Trophoblast cell (in vitro differentiated cells and primary cell): ENCODE data around the gene PDGFC.

Experiments
- DNase-seq, 2 donors: peaks; one replicate each; pipeline ENCODE4 v3.0.0-alpha.2; 2016
- H2AFZ ChIP-seq: 2 replicates; pipeline ENCODE4 v1.6.1; 2013; ENCODE audit warnings: low read length, moderate library complexity, mild to moderate bottlenecking; ENCODE audit not compliant: insufficient read depth, poor library complexity
- H2AK5ac ChIP-seq: 2 replicates; pipeline ENCODE4 v1.6.1; 2013; ENCODE audit warnings: mild to moderate bottlenecking, low read length
- H2BK120ac ChIP-seq: 2 replicates; pipeline ENCODE4 v1.6.1; 2013; ENCODE audit warnings: low read length, mild to moderate bottlenecking, moderate library complexity; ENCODE audit not compliant: insufficient read depth, poor library complexity
- H2BK12ac ChIP-seq: 2 replicates; pipeline ENCODE4 v1.6.1; 2013; ENCODE audit warnings: mild to moderate bottlenecking, low read length, moderate library complexity
- H2BK5ac ChIP-seq: 2 replicates; pipeline ENCODE4 v1.6.1; 2013; ENCODE audit warnings: low read length, low read depth, moderate library complexity, mild to moderate bottlenecking; ENCODE audit not compliant: poor library complexity
- H3K14ac ChIP-seq: 2 replicates; pipeline ENCODE4 v1.6.1; 2013; ENCODE audit warnings: mild to moderate bottlenecking, low read length
- H3K18ac ChIP-seq: 2 replicates; pipeline ENCODE4 v1.6.1; 2013; ENCODE audit warnings: mild to moderate bottlenecking, low read length
- H3K23ac ChIP-seq: 2 replicates; pipeline ENCODE4 v1.6.1; 2013; ENCODE audit warnings: low read length
- H3K27ac ChIP-seq: 2 replicates; pipeline ENCODE4 v1.5.1; 2013; ENCODE audit warnings: low read depth, mild to moderate bottlenecking, inconsistent platforms, low read length, moderate library complexity
- H3K27me3 ChIP-seq: 2 replicates; pipeline ENCODE4 v1.6.1; 2013; ENCODE audit warnings: inconsistent platforms, mild to moderate bottlenecking, low read length, moderate library complexity; ENCODE audit not compliant: insufficient read depth
- H3K36me3 ChIP-seq, 2 experiments: 1 replicate in 1 of 2; 2 replicates in 1 of 2; pipeline ENCODE4 v1.6.1; 2013; ENCODE audit warnings: low read length in 2 of 2, mild to moderate bottlenecking in 2 of 2, moderate library complexity in 1 of 2; ENCODE audit not compliant: insufficient read depth in 2 of 2, control insufficient read depth in 1 of 2
- H3K4ac ChIP-seq: 2 replicates; pipeline ENCODE4 v1.6.1; 2013; ENCODE audit warnings: low read depth, mild to moderate bottlenecking, low read length, moderate library complexity
- H3K4me1 ChIP-seq, 2 experiments: 1 replicate in 1 of 2; 2 replicates in 1 of 2; pipeline ENCODE4 v1.6.1; 2013; ENCODE audit warnings: low read length in 2 of 2, mild to moderate bottlenecking in 2 of 2, moderate library complexity in 1 of 2; ENCODE audit not compliant: insufficient read depth in 2 of 2, control insufficient read depth in 1 of 2
- H3K4me2 ChIP-seq: 2 replicates; pipeline ENCODE4 v1.6.1; 2013; ENCODE audit warnings: inconsistent platforms, mild to moderate bottlenecking, low read length, moderate library complexity
- H3K4me3 ChIP-seq: 2 replicates; pipeline ENCODE4 v1.5.1; 2013; ENCODE audit warnings: mild to moderate bottlenecking, low read depth, low read length, inconsistent platforms
- H3K79me1 ChIP-seq: one replicate; pipeline ENCODE4 v1.6.1; 2013; ENCODE audit warnings: low read length
- H3K79me2 ChIP-seq: 2 replicates; pipeline ENCODE4 v1.6.1; 2013; ENCODE audit warnings: low read length, mild to moderate bottlenecking; ENCODE audit not compliant: control insufficient read depth, insufficient read depth, poor library complexity
- H3K9ac ChIP-seq: 2 replicates; pipeline ENCODE4 v1.6.1; 2013; ENCODE audit warnings: mild to moderate bottlenecking, low read length
- H3K9me3 ChIP-seq: 2 replicates; pipeline ENCODE4 v1.6.1; 2013; ENCODE audit warnings: low read depth, mild to moderate bottlenecking, control low read depth, inconsistent platforms, low read length; ENCODE audit not compliant: insufficient read depth
- H4K12ac ChIP-seq: 2 replicates; pipeline ENCODE4 v1.6.1; 2013; ENCODE audit warnings: low read depth, mild to moderate bottlenecking, low read length, moderate library complexity
- H4K8ac ChIP-seq: 2 replicates; pipeline ENCODE4 v1.6.1; 2013; ENCODE audit warnings: low read depth, mild to moderate bottlenecking, low read length, moderate library complexity
- H4K91ac ChIP-seq: one replicate; pipeline ENCODE4 v1.6.1; 2013; ENCODE audit warnings: low read depth, mild to moderate bottlenecking, low read length, moderate library complexity
- WGBS: extraction: QIAGEN DNeasy Blood & Tissue Kit; methylation state at CpG from one replicate; pipeline ENCODE4 v1.1.7; 2013; ENCODE audit warnings: missing lambda C conversion rate; ENCODE audit not compliant: insufficient read length, insufficient coverage; ENCODE audit errors: extremely low coverage; 5-methylcytosine and 5-hydroxymethylcytosine counted together

Gene PDGFC

DNA sequence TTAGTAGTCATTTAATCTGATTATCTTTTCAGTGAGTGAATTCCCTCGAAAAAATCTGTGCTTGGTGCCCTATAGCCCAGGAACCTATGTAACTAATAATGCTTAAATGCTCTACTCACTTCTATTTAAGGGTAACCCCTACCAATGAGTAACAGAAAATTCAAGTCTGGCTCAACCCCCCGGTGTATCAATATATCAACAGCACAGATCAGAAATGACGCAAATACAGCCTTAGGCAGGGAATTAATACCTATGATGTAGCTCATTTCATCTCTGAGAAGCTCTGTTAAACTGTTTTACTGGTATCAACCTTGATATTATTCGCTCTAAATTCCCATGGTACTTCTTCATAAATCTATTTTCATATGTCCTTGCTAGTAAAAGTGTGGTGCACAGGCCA, 28.6 kb downstream of the PDGFC start:
- no peak overlapping the region for H3K18ac ChIP-seq
- H4K8ac ChIP-seq = no peak overlapping the region
- no peak overlapping the region for H2AK5ac ChIP-seq
- no peaks in the 10 kb centered on the region for H3K36me3 ChIP-seq
- no peak overlapping the region for H4K91ac ChIP-seq
- H3K4me1 ChIP-seq = no peaks in the 10 kb centered on the region
- H3K9me3 ChIP-seq = no peaks in the 10 kb centered on the region
- no peak overlapping the region for H3K27ac ChIP-seq
- no peak overlapping the region for H3K9ac ChIP-seq
- peaks cover 1% of the 10 kb centered on the region for H3K79me1 ChIP-seq
- no peak overlapping the region for H4K12ac ChIP-seq
- H3K4ac ChIP-seq = no peak overlapping the region
- no peak overlapping the region for H2BK5ac ChIP-seq
- no peak overlapping the region for H2BK12ac ChIP-seq
- no peak overlapping the region for H2BK120ac ChIP-seq
- no CpG with 5 or more reads among the region's 4 CpGs for WGBS
- no peak overlapping the region for H3K14ac ChIP-seq
- H3K4me3 ChIP-seq = no peak overlapping the region
- no peak overlapping the region for H2AFZ ChIP-seq
- peak; percentile 20 to 65 for DNase-seq
- H3K23ac ChIP-seq = no peak overlapping the region
- H3K4me2 ChIP-seq = no peak overlapping the region
- H3K79me2 ChIP-seq = peaks cover 2% of the 10 kb centered on the region
- no peaks in the 10 kb centered on the region for H3K27me3 ChIP-seq

DNA sequence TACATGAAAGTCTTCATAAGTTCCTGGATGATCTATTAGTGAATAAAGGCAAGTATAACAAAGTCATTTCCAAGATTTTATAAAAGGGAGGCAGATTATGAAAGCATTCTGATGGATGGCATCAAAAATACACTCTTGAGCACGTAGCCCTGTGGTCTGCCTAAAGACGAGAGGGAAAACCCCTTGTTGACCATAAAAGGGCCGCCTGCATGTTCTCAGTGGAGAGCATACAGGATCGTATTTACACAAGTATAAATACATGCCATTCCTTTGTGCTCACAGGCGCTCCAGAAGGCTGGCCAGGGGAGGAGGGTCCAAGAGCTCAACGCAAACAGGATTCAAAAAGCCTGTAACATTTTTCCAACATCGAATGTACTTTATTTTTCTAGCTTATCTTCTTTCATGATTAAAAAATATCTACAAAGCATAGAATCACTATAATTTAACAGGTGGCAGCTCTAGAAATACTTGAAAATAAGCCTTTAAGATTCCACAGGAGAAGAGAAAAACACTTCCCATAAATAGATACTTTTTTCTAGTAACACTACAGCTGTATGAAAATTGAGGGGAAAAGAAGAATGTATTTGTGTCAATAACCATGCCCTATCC, 29.6 kb downstream of the PDGFC start:
- H2AK5ac ChIP-seq = no peak overlapping the region
- no peaks in the 10 kb centered on the region for H3K27me3 ChIP-seq
- no peak overlapping the region for H2BK120ac ChIP-seq
- no peak overlapping the region for H2BK5ac ChIP-seq
- H3K4me3 ChIP-seq = no peak overlapping the region
- H4K12ac ChIP-seq = no peak overlapping the region
- no peak overlapping the region for H3K9ac ChIP-seq
- no peaks in the 10 kb centered on the region for H3K4me1 ChIP-seq
- H4K8ac ChIP-seq = no peak overlapping the region
- no peak overlapping the region for H3K14ac ChIP-seq
- no peak overlapping the region for H2AFZ ChIP-seq
- peaks cover 1% of the 10 kb centered on the region for H3K79me1 ChIP-seq
- no peak overlapping the region for H4K91ac ChIP-seq
- peaks cover 2% of the 10 kb centered on the region for H3K79me2 ChIP-seq
- H3K18ac ChIP-seq = no peak overlapping the region
- H3K23ac ChIP-seq = no peak overlapping the region
- no peak overlapping the region for H3K27ac ChIP-seq
- no peak overlapping the region for H2BK12ac ChIP-seq
- H3K4ac ChIP-seq = no peak overlapping the region
- WGBS = no CpG with 5 or more reads among the region's 7 CpGs
- H3K36me3 ChIP-seq = no peaks in the 10 kb centered on the region
- peak; percentile 61 for DNase-seq
- H3K9me3 ChIP-seq = no peaks in the 10 kb centered on the region
- H3K4me2 ChIP-seq = no peak overlapping the region

DNA sequence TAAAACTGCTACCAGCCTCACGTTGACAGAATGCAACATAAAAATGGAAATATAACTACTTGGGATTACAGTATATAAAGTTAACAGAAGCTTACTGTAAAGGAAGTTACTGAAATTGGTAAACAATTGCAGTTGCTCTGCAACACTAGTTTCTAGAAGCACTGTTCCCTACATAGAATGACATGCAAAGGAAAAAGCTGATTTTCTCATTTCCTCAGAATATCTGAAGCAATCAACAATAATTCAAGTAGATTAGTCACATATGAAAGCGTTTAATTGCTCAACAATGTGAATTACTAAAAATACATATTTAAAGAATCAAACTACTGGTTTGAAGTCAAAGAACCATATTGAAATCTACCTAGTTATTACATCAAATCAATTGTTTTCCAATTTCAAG, 31.8 kb downstream of the PDGFC start:
- Histone ChIP-seq H3K79me2 (no peaks in the 10 kb centered on the region), H2AK5ac (no peak overlapping the region), H3K18ac (no peak overlapping the region), H2BK5ac (no peak overlapping the region), H2BK120ac (no peak overlapping the region), H2AFZ (no peak overlapping the region), H3K27ac (no peak overlapping the region), H3K36me3 (no peaks in the 10 kb centered on the region), H3K14ac (no peak overlapping the region), H3K4me2 (no peak overlapping the region), H3K27me3 (no peaks in the 10 kb centered on the region), H3K4ac (no peak overlapping the region), H4K12ac (no peak overlapping the region), H4K8ac (no peak overlapping the region), H3K4me1 (no peaks in the 10 kb centered on the region), H4K91ac (no peak overlapping the region), H3K9me3 (no peaks in the 10 kb centered on the region), H2BK12ac (no peak overlapping the region), H3K4me3 (no peak overlapping the region), H3K79me1 (no peaks in the 10 kb centered on the region), H3K23ac (no peak overlapping the region), H3K9ac (no peak overlapping the region)
- no CpG with 5 or more reads among the region's 2 CpGs for WGBS
- no peak for DNase-seq

DNA sequence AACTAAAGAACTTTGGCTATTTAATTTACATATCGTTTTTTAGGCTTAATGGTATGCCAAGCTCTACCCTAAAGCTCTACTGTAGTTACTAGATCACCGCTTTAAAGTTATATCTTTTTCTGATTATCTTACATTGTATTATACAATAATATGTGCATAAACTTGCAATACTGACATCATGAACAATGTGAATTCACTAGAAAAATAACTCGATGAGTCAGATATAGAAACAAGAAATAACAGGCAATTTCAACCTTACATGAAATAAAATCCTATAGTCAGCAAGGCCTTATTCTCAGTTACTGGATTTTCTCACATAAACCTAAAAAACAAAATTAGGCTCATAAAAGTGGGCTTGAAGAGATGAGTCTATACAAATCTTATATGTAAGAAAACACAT, 32.5 kb downstream of the PDGFC start:
- Histone ChIP-seq H2BK12ac (no peak overlapping the region), H3K4me2 (no peak overlapping the region), H3K4me3 (no peak overlapping the region), H4K8ac (no peak overlapping the region), H3K27me3 (no peaks in the 10 kb centered on the region), H3K9ac (no peak overlapping the region), H2BK120ac (no peak overlapping the region), H2BK5ac (no peak overlapping the region), H2AFZ (no peak overlapping the region), H3K27ac (no peak overlapping the region), H3K79me1 (no peaks in the 10 kb centered on the region), H3K9me3 (no peaks in the 10 kb centered on the region), H3K14ac (no peak overlapping the region), H4K91ac (no peak overlapping the region), H2AK5ac (no peak overlapping the region), H3K4ac (no peak overlapping the region), H4K12ac (no peak overlapping the region), H3K23ac (no peak overlapping the region), H3K36me3 (no peaks in the 10 kb centered on the region), H3K4me1 (no peaks in the 10 kb centered on the region), H3K18ac (no peak overlapping the region), H3K79me2 (no peaks in the 10 kb centered on the region)
- no CpG with 5 or more reads among the region's 3 CpGs for WGBS
- DNase-seq = no peak
